Spleen (tissue), 7 donors: Measurements from ENCODE around the gene HES3.

ENCODE experiments used
- CTCF ChIP-seq, 11 experiments: fragments of 200-600 bp in 7 of 11; fragments of 450-650 bp in 4 of 11; sonication (generic) in 4 of 11; IDR thresholded peaks in 8 of 11; conservative IDR thresholded peaks in 3 of 11; 1 replicate in 7 of 11; 2 replicates in 4 of 11; pipeline versions ENCODE4 v1.4.0 to v1.8.0; 2016 to 2021; ENCODE audit warnings: antibody characterized with exemption in 11 of 11, inconsistent platforms in 4 of 11, mild to moderate bottlenecking in 1 of 11
- POLR2A ChIP-seq, 3 donors: fragments of 450-650 bp; IDR thresholded peaks; one replicate each; pipeline ENCODE4 v1.5.1; 2017; ENCODE audit warnings: antibody characterized with exemption in 3 of 3, mild to moderate bottlenecking in 1 of 3
- POLR2AphosphoS5 ChIP-seq, 3 donors: sonication (generic); formaldehyde crosslinking; IDR thresholded peaks; one replicate each; pipeline ENCODE4 v1.5.1; 2017; ENCODE audit warnings: antibody characterized with exemption in 3 of 3
- donor health status: DM: no; HTN: no; CAD: no; lungs with moderate emphysema.
- donor health status: DM: no; HTN: no; CAD: no.
- donor health status: DM: no; HTN: no; CAD: no.

DNA sequence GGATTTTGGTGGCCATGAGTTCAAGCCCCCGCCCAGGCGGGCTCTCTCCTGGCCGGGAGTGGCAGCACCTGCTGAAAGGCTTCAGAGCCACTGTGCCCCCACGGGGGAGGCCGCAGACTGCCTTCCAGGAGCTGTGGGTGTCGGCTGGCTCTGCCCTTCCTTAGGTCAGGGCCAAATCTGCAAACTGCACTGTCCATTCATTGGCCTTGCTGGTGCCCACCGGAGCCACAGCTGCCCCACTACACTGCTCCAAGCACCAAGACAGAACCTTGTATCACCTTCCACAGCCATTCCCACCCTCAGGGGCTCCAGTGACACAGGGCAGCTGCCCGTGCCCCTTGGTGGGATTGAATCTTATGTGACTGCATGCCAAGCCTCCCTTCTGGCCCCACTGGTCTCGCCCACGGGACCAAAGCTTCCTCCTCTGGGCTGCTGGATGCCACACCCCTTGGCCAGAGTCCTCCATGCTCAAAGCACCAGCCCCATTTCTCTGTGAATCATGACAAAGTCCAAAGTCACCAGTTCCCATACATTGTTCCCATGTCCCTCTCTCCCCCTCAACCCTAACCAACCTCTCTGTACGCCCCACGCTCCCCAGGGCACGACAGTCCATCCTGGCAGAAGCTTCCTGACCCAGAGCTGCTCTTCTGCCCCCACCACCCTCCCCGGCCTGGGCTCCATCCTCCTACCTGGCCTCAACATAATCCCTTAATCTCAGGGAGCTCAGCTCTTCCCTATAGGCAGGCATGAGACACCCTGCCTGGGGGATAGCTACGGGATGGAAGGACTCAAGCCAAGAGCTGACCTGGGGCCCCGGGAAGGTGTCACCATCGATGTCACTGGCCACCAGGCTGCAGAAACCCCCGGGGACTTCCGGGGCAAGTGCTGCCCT, 37.8 kb downstream of the HES3 start:
- TF ChIP-seq CTCF (IDR thresholded peaks at IDR 0.05 in 8 of 11, conservative IDR thresholded peaks at IDR 0.05 in 3 of 11) (no peak), POLR2A (IDR thresholded peaks at IDR 0.05) (no peak), POLR2AphosphoS5 (IDR thresholded peaks at IDR 0.05) (no peak)
